Activated CD4-positive, alpha-beta T cell treated with anti-CD3 and anti-CD28 coated beads, Interleukin-2, amount 10 ng/mL, durations not matched to agents 7 days and 5 days (primary cell): ENCODE measurements around the gene SGPP1. TPM values are rescaled to one million over a fixed set of nuclear protein-coding genes. Genes with fewer than 3 reads are reported as not detected.

ENCODE experiments used
- CTCF ChIA-PET: fragments of 350-600 bp; sonication (Branson Sonifier 250); formaldehyde crosslinking; loops from one replicate; lab custom pipeline; 2021; ENCODE audit warnings: antibody characterized with exemption; lab: Charles Lee
- POLR2A ChIA-PET: fragments of 350-600 bp; sonication (Branson Sonifier 250); formaldehyde crosslinking; loops from one replicate; lab custom pipeline; 2021; ENCODE audit warnings: antibody characterized with exemption; lab: Charles Lee
- DNase-seq: peaks from one replicate; pipeline ENCODE4 v3.0.0-alpha.2; 2020
- H3K27ac Mint-ChIP-seq: one replicate; pipeline ENCODE4 v1.8.0; 2021; ENCODE audit warnings: mild to moderate bottlenecking, moderate library complexity, mixed read lengths
- H3K27me3 Mint-ChIP-seq: one replicate; pipeline ENCODE4 v1.8.0; 2021; ENCODE audit warnings: mixed read lengths
- H3K36me3 Mint-ChIP-seq: one replicate; pipeline ENCODE4 v1.8.0; 2021; ENCODE audit warnings: low read depth, mixed read lengths
- H3K4me1 Mint-ChIP-seq: one replicate; pipeline ENCODE4 v1.8.0; 2021; ENCODE audit warnings: mixed read lengths
- H3K4me3 Mint-ChIP-seq: one replicate; pipeline ENCODE4 v1.8.0; 2021; ENCODE audit warnings: mild to moderate bottlenecking, moderate library complexity, mixed read lengths
- H3K9me3 Mint-ChIP-seq: one replicate; pipeline ENCODE4 v1.8.0; 2021; ENCODE audit warnings: mixed read lengths
- total RNA-seq, 2 experiments: library from RNA; stranded (reverse); gene quantifications; one replicate each; pipeline ENCODE4 v1.2.3, GENCODE V29; 2021

The SGPP1 gene
- total RNA-seq: 10 to 100 TPM; 20.0 to 23.0 TPM

GRCh38 chr14:63727736-63728728, at the start of gene SGPP1:
Gene SGPP1 (minus strand): TSS chr14:63728065. CDS start chr14:63727944, 121 bp downstream.
- peaks cover 13% of the 10 kb centered on the region for H3K36me3 Mint-ChIP-seq
- POLR2A ChIA-PET: interaction anchor here (0.6 to 0.7 kb wide), 3 partner anchors 42 to 544 kb away, joined by 3 read pairs; no protein-coding TSS in a partner anchor
- CTCF ChIA-PET: interaction anchor here (0.6 to 1.4 kb wide), 5 partner anchors 18 to 1719 kb away, joined by 3 to 4 read pairs (median 3); no protein-coding TSS in a partner anchor
- no peaks in the 10 kb centered on the region for H3K9me3 Mint-ChIP-seq
- peaks cover 10% of the 10 kb centered on the region for H3K27me3 Mint-ChIP-seq
- peak within 1 kb of the TSS; percentile 99 for H3K4me3 Mint-ChIP-seq
- H3K27ac Mint-ChIP-seq: peak within 1 kb of the TSS; percentile 98
- peak; percentile 87 for DNase-seq
- peaks cover 42% of the 10 kb centered on the region for H3K4me1 Mint-ChIP-seq

GRCh38 chr14:63777024-63777423, 49.2 kb upstream of the SGPP1 start:
- H3K4me1 Mint-ChIP-seq: peaks cover 4% of the 10 kb centered on the region
- H3K27me3 Mint-ChIP-seq: no peaks in the 10 kb centered on the region
- H3K27ac Mint-ChIP-seq: no peak overlapping the region
- POLR2A ChIA-PET: no interaction called here
- CTCF ChIA-PET: no interaction called here
- no peaks in the 10 kb centered on the region for H3K9me3 Mint-ChIP-seq
- H3K36me3 Mint-ChIP-seq: no peaks in the 10 kb centered on the region
- no peak overlapping the region for H3K4me3 Mint-ChIP-seq
- DNase-seq: no peak

- H3K4me3 Mint-ChIP-seq: no peak overlapping the region
- no peak overlapping the region for H3K27ac Mint-ChIP-seq
- CTCF ChIA-PET: interaction anchor here (1.1 kb wide), 1 partner anchor 27 kb away, joined by 7 read pairs; no protein-coding TSS in a partner anchor
- H3K4me1 Mint-ChIP-seq: peaks cover 13% of the 10 kb centered on the region
- no peaks in the 10 kb centered on the region for H3K36me3 Mint-ChIP-seq
- DNase-seq: no peak
- POLR2A ChIA-PET: no interaction called here
- H3K27me3 Mint-ChIP-seq: no peaks in the 10 kb centered on the region
- no peaks in the 10 kb centered on the region for H3K9me3 Mint-ChIP-seq
Measured at GRCh38 chr14:63773504-63773903, 45.6 kb upstream of the SGPP1 start.

- H3K27me3 Mint-ChIP-seq: no peaks in the 10 kb centered on the region
- H3K27ac Mint-ChIP-seq: no peak overlapping the region
- no peak overlapping the region for H3K4me3 Mint-ChIP-seq
- ChIA-PET POLR2A (interaction anchor here (0.6 kb wide), 1 partner anchor 43 kb away, joined by 3 read pairs; the partner anchor contains the start of gene SGPP1), CTCF (interaction anchor here (0.6 to 1.9 kb wide), 9 partner anchors 9 to 507 kb away, joined by 3 to 11 read pairs (median 4); partner anchors contain the start of gene SGPP1)
- peaks cover 13% of the 10 kb centered on the region for H3K4me1 Mint-ChIP-seq
- H3K9me3 Mint-ChIP-seq: no peaks in the 10 kb centered on the region
- H3K36me3 Mint-ChIP-seq: no peaks in the 10 kb centered on the region
- DNase-seq: peak; percentile 77
Measured at GRCh38 chr14:63770187-63770807, 42.4 kb upstream of the SGPP1 start.

DNA sequence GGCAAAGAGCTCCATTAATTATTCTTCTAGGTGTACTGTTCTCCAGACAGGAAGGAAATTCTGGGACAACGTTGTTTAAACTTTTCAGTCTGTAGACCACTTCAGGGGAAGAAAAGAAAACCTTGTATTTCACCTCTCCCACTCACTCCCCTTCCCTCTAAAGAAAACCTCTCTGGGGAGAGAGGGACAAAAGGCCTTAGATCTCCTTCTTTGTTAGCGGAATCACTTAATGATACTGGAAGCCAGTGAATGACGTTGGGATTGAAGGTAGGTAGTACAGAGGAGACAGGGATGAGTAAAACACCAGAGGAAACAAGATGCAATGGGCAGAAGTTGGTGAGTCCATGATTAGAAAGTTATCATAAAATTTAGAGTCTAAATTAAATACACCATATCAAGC, 38.7 kb upstream of the SGPP1 start:
- Mint-ChIP-seq H3K36me3 (no peaks in the 10 kb centered on the region), H3K27me3 (no peaks in the 10 kb centered on the region), H3K4me1 (peaks cover 8% of the 10 kb centered on the region), H3K4me3 (no peak overlapping the region), H3K9me3 (no peaks in the 10 kb centered on the region), H3K27ac (no peak overlapping the region)
- ChIA-PET POLR2A (no interaction called here), CTCF (no interaction called here)
- no peak for DNase-seq

DNA sequence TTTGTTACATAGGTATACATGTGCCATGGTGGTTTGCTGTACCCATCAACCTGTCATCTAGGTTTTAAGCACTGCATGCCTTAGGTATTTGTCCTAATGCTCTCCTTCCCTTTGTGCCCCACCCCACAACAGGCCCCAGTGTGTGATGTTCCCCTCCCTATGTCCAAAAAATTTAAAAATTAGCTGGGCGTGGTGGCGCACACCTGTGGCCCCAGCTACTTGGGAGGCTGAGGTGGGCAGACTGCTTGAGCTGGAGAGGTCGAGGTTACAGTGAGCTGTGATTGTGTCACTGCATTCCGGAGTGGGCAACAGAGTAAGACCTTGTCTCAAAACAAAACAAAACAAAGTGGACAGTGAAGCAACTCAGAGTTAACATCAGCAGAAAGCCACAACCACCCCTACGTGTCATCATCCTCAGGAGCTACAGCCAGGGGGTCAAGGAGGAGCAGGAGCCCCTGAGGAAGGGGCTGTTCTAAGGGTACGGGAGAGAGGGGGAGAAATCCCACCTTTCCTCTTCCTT, 36.8 kb upstream of the SGPP1 start:
- H3K27ac Mint-ChIP-seq: no peak overlapping the region
- no peak overlapping the region for H3K4me3 Mint-ChIP-seq
- H3K4me1 Mint-ChIP-seq: peaks cover 17% of the 10 kb centered on the region
- no peaks in the 10 kb centered on the region for H3K9me3 Mint-ChIP-seq
- ChIA-PET CTCF (no interaction called here), POLR2A (no interaction called here)
- H3K27me3 Mint-ChIP-seq: no peaks in the 10 kb centered on the region
- H3K36me3 Mint-ChIP-seq: no peaks in the 10 kb centered on the region
- no peak for DNase-seq

GRCh38 chr14:63764103-63764502, 36.2 kb upstream of the SGPP1 start:
- H3K4me1 Mint-ChIP-seq: peaks cover 21% of the 10 kb centered on the region
- no peak overlapping the region for H3K4me3 Mint-ChIP-seq
- POLR2A ChIA-PET: interaction anchor here (1.0 kb wide), 1 partner anchor 41 kb away, joined by 3 read pairs; no protein-coding TSS in a partner anchor
- CTCF ChIA-PET: interaction anchor here (0.8 kb wide), 1 partner anchor 23 kb away, joined by 3 read pairs; no protein-coding TSS in a partner anchor
- DNase-seq: no peak
- H3K27ac Mint-ChIP-seq: no peak overlapping the region
- no peaks in the 10 kb centered on the region for H3K27me3 Mint-ChIP-seq
- no peaks in the 10 kb centered on the region for H3K9me3 Mint-ChIP-seq
- H3K36me3 Mint-ChIP-seq: no peaks in the 10 kb centered on the region

GRCh38 chr14:63761351-63762117, 33.7 kb upstream of the SGPP1 start:
- DNase-seq: no peak
- Mint-ChIP-seq H3K4me3 (no peak overlapping the region), H3K4me1 (peaks cover 17% of the 10 kb centered on the region), H3K27me3 (no peaks in the 10 kb centered on the region), H3K9me3 (no peaks in the 10 kb centered on the region), H3K27ac (peak overlapping the region; percentile 37), H3K36me3 (no peaks in the 10 kb centered on the region)
- ChIA-PET CTCF (no interaction called here), POLR2A (no interaction called here)

DNA sequence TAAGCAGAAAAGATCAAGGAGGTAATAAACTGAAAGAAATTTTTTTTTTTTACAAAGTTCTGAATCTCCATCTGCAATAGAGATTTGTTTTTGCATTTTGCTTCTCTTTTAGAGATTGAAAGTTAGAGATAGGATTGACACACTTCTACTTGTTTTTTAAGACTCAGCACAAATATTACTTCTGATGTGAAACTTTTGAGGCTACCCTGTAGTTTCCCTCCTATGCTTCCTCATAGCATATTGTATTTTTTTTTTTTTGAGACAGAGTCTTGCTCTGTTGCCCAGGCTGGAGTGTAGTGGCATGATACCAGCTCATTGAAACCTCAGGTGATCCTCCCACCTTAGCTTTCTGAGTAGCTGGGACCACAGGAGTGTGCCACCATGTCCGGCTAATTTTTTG, 32.1 kb upstream of the SGPP1 start:
- H3K36me3 Mint-ChIP-seq: no peaks in the 10 kb centered on the region
- H3K4me1 Mint-ChIP-seq: peaks cover 17% of the 10 kb centered on the region
- H3K4me3 Mint-ChIP-seq: peak overlapping the region; percentile 69
- ChIA-PET POLR2A (no interaction called here), CTCF (no interaction called here)
- no peak for DNase-seq
- H3K9me3 Mint-ChIP-seq: no peaks in the 10 kb centered on the region
- peak overlapping the region; percentile 96 for H3K27ac Mint-ChIP-seq
- no peaks in the 10 kb centered on the region for H3K27me3 Mint-ChIP-seq

GRCh38 chr14:63759456-63759855, 31.6 kb upstream of the SGPP1 start:
- Mint-ChIP-seq H3K27ac (peak overlapping the region; percentile 96), H3K4me1 (peaks cover 17% of the 10 kb centered on the region), H3K36me3 (no peaks in the 10 kb centered on the region), H3K9me3 (no peaks in the 10 kb centered on the region), H3K4me3 (peak overlapping the region; percentile 69), H3K27me3 (no peaks in the 10 kb centered on the region)
- ChIA-PET POLR2A (no interaction called here), CTCF (no interaction called here)
- DNase-seq: peak; percentile 62

DNA sequence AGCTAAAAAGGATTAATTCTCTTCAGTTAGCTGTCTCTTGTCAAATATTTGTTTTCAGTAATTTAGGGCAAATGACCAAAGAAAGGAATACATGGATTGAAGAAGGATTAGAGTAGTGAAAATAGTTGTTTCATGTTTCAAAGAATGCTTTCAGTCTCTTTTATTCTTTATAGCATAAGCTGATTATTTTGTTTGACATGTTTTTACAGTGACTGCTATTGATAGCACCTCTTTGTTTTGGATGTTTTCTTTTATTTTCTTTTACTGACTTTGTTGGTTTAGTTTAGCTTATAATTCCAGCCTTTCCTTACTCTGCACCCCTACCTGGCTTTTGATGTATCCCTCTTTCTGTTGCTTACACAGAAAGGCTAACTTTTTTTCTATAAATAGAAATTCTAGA, 29.3 kb upstream of the SGPP1 start:
- Mint-ChIP-seq H3K27ac (no peak overlapping the region), H3K36me3 (no peaks in the 10 kb centered on the region), H3K27me3 (no peaks in the 10 kb centered on the region), H3K4me1 (peaks cover 21% of the 10 kb centered on the region), H3K4me3 (no peak overlapping the region), H3K9me3 (no peaks in the 10 kb centered on the region)
- DNase-seq: no peak
- ChIA-PET CTCF (interaction anchor here (0.9 to 1.5 kb wide), 3 partner anchors 13 to 18 kb away, joined by 3 to 4 read pairs (median 4); no protein-coding TSS in a partner anchor), POLR2A (no interaction called here)
